Measurements from ENCODE around the gene GLTP.
A peak's percentile ranks its signal among the peaks of the same experiment; 100 is the strongest.

The GLTP gene

DNA sequence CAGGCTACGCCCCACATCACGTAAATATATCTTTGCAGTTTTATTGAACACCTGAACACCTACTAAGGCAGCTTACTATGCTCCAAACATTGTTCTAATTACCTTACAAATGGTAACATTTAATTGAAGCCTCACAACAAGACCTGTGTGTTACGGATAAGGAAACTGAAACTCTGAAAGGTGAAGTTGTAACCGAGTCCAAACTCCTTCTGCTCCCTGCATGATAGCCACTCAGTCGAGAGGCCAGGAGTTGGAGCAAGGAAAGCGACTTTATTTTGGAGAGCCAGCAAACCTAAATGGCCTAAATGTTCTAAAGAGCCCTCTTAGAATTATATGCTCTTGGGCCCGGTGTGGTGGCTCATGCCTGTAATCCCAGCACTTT, 34.5 kb downstream of the GLTP start:
- POLR2A ChIA-PET: interaction anchor here (0.6 kb wide), 2 partner anchors 42 to 147 kb away, joined by 3 read pairs; no protein-coding TSS in a partner anchor
- CTCF ChIA-PET: interaction anchor here (0.6 to 5.8 kb wide), 17 partner anchors 9 to 344 kb away, joined by 3 to 57 read pairs (median 4); partner anchors contain the start of genes GLTP and TRPV4

GRCh38 chr12:109844983-109845823, 35.1 kb downstream of the GLTP start:
- Histone ChIP-seq H3K27me3 (replicated peaks in 2 of 5; ENCODE audit: control insufficient read depth in 4 of 5, insufficient read depth in 5 of 5, low read length in 4 of 5) (no peaks in the 10 kb centered on the region), H3K27ac (ENCODE audit: insufficient read depth in 1 of 2, low read depth in 1 of 2, low read length in 2 of 2, poor library complexity in 1 of 2, severe bottlenecking in 2 of 2) (no peak overlapping the region), H3K4me1 (ENCODE audit: control extremely low read depth in 1 of 4, control insufficient read depth in 4 of 4, insufficient read depth in 4 of 4, low read length in 3 of 4) (peaks cover 1 to 8% (median 4%) of the 10 kb centered on the region in 4 experiments), H3K36me3 (ENCODE audit: control insufficient read depth in 4 of 4, insufficient read depth in 4 of 4, low read length in 3 of 4) (no peaks in the 10 kb centered on the region), H3K9me3 (ENCODE audit: control extremely low read depth in 1 of 5, control insufficient read depth in 4 of 5, insufficient read depth in 2 of 5, low read depth in 1 of 5, low read length in 4 of 5) (no peaks in the 10 kb centered on the region), H3K4me3 (ENCODE audit: control insufficient read depth in 1 of 7, extremely low read depth in 1 of 7, insufficient read depth in 4 of 7, low read depth in 2 of 7, low read length in 6 of 7) (peak overlapping the region in 5 of 7 experiments; percentile 29 to 50 (median 34))
- POLR2A ChIA-PET: interaction anchor here (0.6 kb wide), 2 partner anchors 41 to 148 kb away, joined by 3 read pairs; no protein-coding TSS in a partner anchor
- CTCF ChIA-PET: interaction anchor here (0.6 to 5.8 kb wide), 19 partner anchors 9 to 344 kb away, joined by 3 to 57 read pairs (median 3); partner anchors contain the start of genes GLTP and TRPV4
- DNase-seq: peak; percentile 85 to 87 (median 86)
- 15% methylated on average over 20 of the region's 30 CpGs for WGBS (ENCODE audit: insufficient coverage)

More for the DNA sequence above, 34.5 kb downstream of the GLTP start:
- H3K4me1 ChIP-seq (ENCODE audit: control extremely low read depth in 1 of 4, control insufficient read depth in 4 of 4, insufficient read depth in 4 of 4, low read length in 3 of 4): peaks cover 1 to 8% (median 4%) of the 10 kb centered on the region in 4 experiments
- no peak overlapping the region for H3K27ac ChIP-seq (ENCODE audit: insufficient read depth in 1 of 2, low read depth in 1 of 2, low read length in 2 of 2, poor library complexity in 1 of 2, severe bottlenecking in 2 of 2)
- H3K36me3 ChIP-seq (ENCODE audit: control insufficient read depth in 4 of 4, insufficient read depth in 4 of 4, low read length in 3 of 4): no peaks in the 10 kb centered on the region
- DNase-seq: no peak
- 96% methylated on average over 7 of the region's 7 CpGs for WGBS (ENCODE audit: insufficient coverage)
- H3K27me3 ChIP-seq (replicated peaks in 2 of 5; ENCODE audit: control insufficient read depth in 4 of 5, insufficient read depth in 5 of 5, low read length in 4 of 5): no peaks in the 10 kb centered on the region
- H3K9me3 ChIP-seq (ENCODE audit: control extremely low read depth in 1 of 5, control insufficient read depth in 4 of 5, insufficient read depth in 2 of 5, low read depth in 1 of 5, low read length in 4 of 5): no peaks in the 10 kb centered on the region
- H3K4me3 ChIP-seq (ENCODE audit: control insufficient read depth in 1 of 7, extremely low read depth in 1 of 7, insufficient read depth in 4 of 7, low read depth in 2 of 7, low read length in 6 of 7): peak overlapping the region in 2 of 7 experiments; percentile 29 to 43

DNA sequence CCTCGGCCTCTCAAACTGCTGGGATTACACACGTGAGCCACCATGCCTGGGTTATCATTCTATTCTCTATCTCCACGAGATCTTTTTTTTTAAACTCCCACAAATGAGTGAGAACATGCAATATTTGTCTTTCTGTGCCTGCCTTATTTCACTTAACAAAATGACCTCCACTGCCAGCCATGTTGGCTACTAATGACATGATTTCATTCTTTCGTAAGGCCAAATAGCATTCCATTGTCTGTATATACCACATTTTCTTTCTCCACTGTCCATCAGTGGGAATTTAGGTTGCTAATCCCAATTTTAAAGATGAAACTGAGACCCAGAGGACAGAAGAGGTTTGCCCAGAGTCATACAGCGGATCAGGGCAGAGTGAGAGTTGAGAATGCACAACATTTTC, 36.2 kb downstream of the GLTP start:
- POLR2A ChIA-PET: no interaction called here
- no peaks in the 10 kb centered on the region for H3K36me3 ChIP-seq (ENCODE audit: control insufficient read depth in 4 of 4, insufficient read depth in 4 of 4, low read length in 3 of 4)
- H3K4me3 ChIP-seq (ENCODE audit: control insufficient read depth in 1 of 7, extremely low read depth in 1 of 7, insufficient read depth in 4 of 7, low read depth in 2 of 7, low read length in 6 of 7): no peak overlapping the region
- no peak overlapping the region for H3K27ac ChIP-seq (ENCODE audit: insufficient read depth in 1 of 2, low read depth in 1 of 2, low read length in 2 of 2, poor library complexity in 1 of 2, severe bottlenecking in 2 of 2)
- no peaks in the 10 kb centered on the region for H3K9me3 ChIP-seq (ENCODE audit: control extremely low read depth in 1 of 5, control insufficient read depth in 4 of 5, insufficient read depth in 2 of 5, low read depth in 1 of 5, low read length in 4 of 5)
- no peak for DNase-seq
- peaks cover 0 to 3% (median 0%) of the 10 kb centered on the region in 5 experiments for H3K27me3 ChIP-seq (replicated peaks in 2 of 5; ENCODE audit: control insufficient read depth in 4 of 5, insufficient read depth in 5 of 5, low read length in 4 of 5)
- CTCF ChIA-PET: interaction anchor here (1.3 to 5.8 kb wide), 5 partner anchors 8 to 57 kb away, joined by 3 to 57 read pairs (median 15); partner anchors contain the start of gene TRPV4
- peaks cover 1 to 8% (median 4%) of the 10 kb centered on the region in 4 experiments for H3K4me1 ChIP-seq (ENCODE audit: control extremely low read depth in 1 of 4, control insufficient read depth in 4 of 4, insufficient read depth in 4 of 4, low read length in 3 of 4)
- WGBS (ENCODE audit: insufficient coverage): 98% methylated on average over 5 of the region's 5 CpGs

DNA sequence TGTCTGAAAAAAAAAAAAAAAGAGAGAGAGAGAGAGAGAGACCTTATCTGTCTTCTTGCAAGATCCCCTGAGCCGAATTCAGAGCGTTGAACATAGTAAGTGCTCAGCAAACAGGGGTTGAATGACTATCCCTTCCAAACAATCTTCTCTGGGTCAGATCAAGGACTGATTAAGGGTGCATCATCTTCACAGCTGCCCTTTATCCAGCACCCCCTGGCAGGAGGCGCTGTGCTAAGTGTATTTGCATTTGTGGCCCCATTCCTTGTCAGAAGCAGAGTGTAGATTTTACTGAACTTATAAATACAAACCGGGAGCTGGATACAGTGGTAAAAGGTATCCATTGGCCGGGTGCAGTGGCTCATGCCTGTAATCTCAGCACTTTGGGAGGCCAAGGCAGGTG, 38.3 kb downstream of the GLTP start:
- no peak for DNase-seq
- H3K4me1 ChIP-seq (ENCODE audit: control extremely low read depth in 1 of 4, control insufficient read depth in 4 of 4, insufficient read depth in 4 of 4, low read length in 3 of 4): peaks cover 0 to 8% (median 4%) of the 10 kb centered on the region in 4 experiments
- H3K4me3 ChIP-seq (ENCODE audit: control insufficient read depth in 1 of 7, extremely low read depth in 1 of 7, insufficient read depth in 4 of 7, low read depth in 2 of 7, low read length in 6 of 7): no peak overlapping the region
- peaks cover 0 to 3% (median 0%) of the 10 kb centered on the region in 5 experiments for H3K27me3 ChIP-seq (replicated peaks in 2 of 5; ENCODE audit: control insufficient read depth in 4 of 5, insufficient read depth in 5 of 5, low read length in 4 of 5)
- no peaks in the 10 kb centered on the region for H3K9me3 ChIP-seq (ENCODE audit: control extremely low read depth in 1 of 5, control insufficient read depth in 4 of 5, insufficient read depth in 2 of 5, low read depth in 1 of 5, low read length in 4 of 5)
- POLR2A ChIA-PET: interaction anchor here (0.6 kb wide), 1 partner anchor 13 kb away, joined by 3 read pairs; no protein-coding TSS in a partner anchor
- 100% methylated on average over 3 of the region's 5 CpGs for WGBS (ENCODE audit: insufficient coverage)
- CTCF ChIA-PET: interaction anchor here (1.0 to 5.8 kb wide), 5 partner anchors 11 to 323 kb away, joined by 3 to 57 read pairs (median 5); partner anchors contain the start of gene TRPV4
- no peak overlapping the region for H3K27ac ChIP-seq (ENCODE audit: insufficient read depth in 1 of 2, low read depth in 1 of 2, low read length in 2 of 2, poor library complexity in 1 of 2, severe bottlenecking in 2 of 2)
- H3K36me3 ChIP-seq (ENCODE audit: control insufficient read depth in 4 of 4, insufficient read depth in 4 of 4, low read length in 3 of 4): no peaks in the 10 kb centered on the region

GRCh38 chr12:109841356-109841755, 39.0 kb downstream of the GLTP start:
- ChIA-PET POLR2A (no interaction called here), CTCF (interaction anchor here (0.7 to 5.8 kb wide), 4 partner anchors 11 to 324 kb away, joined by 3 to 34 read pairs (median 3); partner anchors contain the start of gene TRPV4)
- H3K4me3 ChIP-seq (ENCODE audit: control insufficient read depth in 1 of 7, extremely low read depth in 1 of 7, insufficient read depth in 4 of 7, low read depth in 2 of 7, low read length in 6 of 7): no peak overlapping the region
- no peak overlapping the region for H3K27ac ChIP-seq (ENCODE audit: insufficient read depth in 1 of 2, low read depth in 1 of 2, low read length in 2 of 2, poor library complexity in 1 of 2, severe bottlenecking in 2 of 2)
- WGBS (ENCODE audit: insufficient coverage): 74% methylated on average over 5 of the region's 9 CpGs
- peaks cover 0 to 3% (median 0%) of the 10 kb centered on the region in 5 experiments for H3K27me3 ChIP-seq (replicated peaks in 2 of 5; ENCODE audit: control insufficient read depth in 4 of 5, insufficient read depth in 5 of 5, low read length in 4 of 5)
- H3K36me3 ChIP-seq (ENCODE audit: control insufficient read depth in 4 of 4, insufficient read depth in 4 of 4, low read length in 3 of 4): no peaks in the 10 kb centered on the region
- no peak for DNase-seq
- H3K9me3 ChIP-seq (ENCODE audit: control extremely low read depth in 1 of 5, control insufficient read depth in 4 of 5, insufficient read depth in 2 of 5, low read depth in 1 of 5, low read length in 4 of 5): no peaks in the 10 kb centered on the region
- H3K4me1 ChIP-seq (ENCODE audit: control extremely low read depth in 1 of 4, control insufficient read depth in 4 of 4, insufficient read depth in 4 of 4, low read length in 3 of 4): peaks cover 0 to 7% (median 4%) of the 10 kb centered on the region in 4 experiments

GRCh38 chr12:109840305-109841074, 39.9 kb downstream of the GLTP start:
- ChIA-PET CTCF (interaction anchor here (1.0 to 5.8 kb wide), 4 partner anchors 10 to 323 kb away, joined by 3 to 34 read pairs (median 4); partner anchors contain the start of gene TRPV4), POLR2A (no interaction called here)
- H3K27ac ChIP-seq (ENCODE audit: insufficient read depth in 1 of 2, low read depth in 1 of 2, low read length in 2 of 2, poor library complexity in 1 of 2, severe bottlenecking in 2 of 2): no peak overlapping the region
- H3K4me3 ChIP-seq (ENCODE audit: control insufficient read depth in 1 of 7, extremely low read depth in 1 of 7, insufficient read depth in 4 of 7, low read depth in 2 of 7, low read length in 6 of 7): no peak overlapping the region
- no peaks in the 10 kb centered on the region for H3K9me3 ChIP-seq (ENCODE audit: control extremely low read depth in 1 of 5, control insufficient read depth in 4 of 5, insufficient read depth in 2 of 5, low read depth in 1 of 5, low read length in 4 of 5)
- H3K36me3 ChIP-seq (ENCODE audit: control insufficient read depth in 4 of 4, insufficient read depth in 4 of 4, low read length in 3 of 4): no peaks in the 10 kb centered on the region
- H3K4me1 ChIP-seq (ENCODE audit: control extremely low read depth in 1 of 4, control insufficient read depth in 4 of 4, insufficient read depth in 4 of 4, low read length in 3 of 4): peaks cover 0 to 4% (median 3%) of the 10 kb centered on the region in 4 experiments
- no peak for DNase-seq
- 89% methylated on average over 7 of the region's 7 CpGs for WGBS (ENCODE audit: insufficient coverage)
- H3K27me3 ChIP-seq (replicated peaks in 2 of 5; ENCODE audit: control insufficient read depth in 4 of 5, insufficient read depth in 5 of 5, low read length in 4 of 5): peaks cover 0 to 5% (median 0%) of the 10 kb centered on the region in 5 experiments
